ENCODE measurements around the gene PIP5KL1.

The PIP5KL1 gene

DNA sequence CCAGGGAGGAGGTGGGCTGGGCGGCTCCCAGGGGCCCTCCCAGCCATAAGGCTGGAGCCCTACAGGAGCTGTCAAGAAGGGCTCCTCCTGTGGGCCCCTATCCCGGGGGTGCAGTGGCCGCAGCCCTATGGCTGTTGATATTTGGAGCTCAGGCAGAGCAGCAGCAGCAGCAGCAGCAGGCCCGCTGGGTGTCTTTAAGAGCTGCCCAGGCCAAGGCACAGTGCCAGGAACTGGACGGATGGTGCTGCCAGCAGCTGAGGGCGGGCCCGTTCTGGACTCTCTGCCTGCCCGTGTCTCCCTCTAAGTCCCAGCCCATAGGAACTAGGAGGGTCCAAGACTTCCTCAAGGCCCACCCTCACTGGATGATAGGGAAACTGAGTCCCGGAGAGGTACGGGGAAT, 56.7 kb downstream of the PIP5KL1 start:
- DNase-seq (ENCODE audit: low read depth in 4 of 4, low spot score in 1 of 4): no peak

- no peak for DNase-seq (ENCODE audit: low read depth in 4 of 4, low spot score in 1 of 4)
These were observed 57.3 kb downstream of the PIP5KL1 start for GRCh38 chr9:127873223-127873691.

DNA sequence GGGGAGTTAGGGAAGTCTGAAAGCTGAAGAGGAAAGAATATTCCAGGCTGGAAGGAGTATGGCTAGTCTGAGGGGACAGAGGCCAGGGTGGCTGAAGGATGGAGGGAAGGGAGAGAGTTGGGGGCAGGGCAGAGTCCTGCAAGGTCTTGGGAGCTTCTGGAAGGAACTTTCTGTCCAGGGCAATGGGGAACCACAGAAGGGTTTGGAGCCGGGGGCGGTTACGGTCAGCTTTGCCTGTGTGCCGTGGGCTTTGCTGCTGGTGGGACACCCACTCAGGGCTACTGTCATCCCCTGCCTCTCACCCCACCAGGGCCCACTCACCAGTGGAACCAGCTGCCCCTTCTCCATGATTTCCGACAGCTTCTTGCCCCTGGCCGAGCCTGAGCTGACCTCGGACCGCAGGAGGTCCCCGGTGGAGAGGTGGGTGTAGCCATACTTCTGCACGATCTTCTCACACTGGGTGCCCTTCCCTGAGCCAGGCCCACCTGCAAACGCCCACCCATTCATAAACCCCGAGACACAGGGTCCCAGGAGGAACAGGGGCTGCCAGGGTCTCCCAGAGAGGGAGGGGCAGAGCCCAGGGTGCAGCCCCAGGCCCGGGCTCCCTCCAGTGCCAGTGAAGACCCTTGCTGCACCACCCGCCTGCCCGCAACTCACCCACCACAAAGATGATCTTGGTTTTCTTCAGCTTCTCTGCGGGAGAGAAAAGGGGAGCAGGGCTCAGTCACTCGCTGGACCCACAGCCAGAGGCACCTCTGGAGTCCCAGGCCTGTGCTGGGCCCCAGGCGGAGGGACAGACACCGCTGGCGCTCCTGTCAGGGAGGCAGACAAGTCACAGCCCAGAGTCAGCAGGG, 58.0 kb downstream of the PIP5KL1 start:
- DNase-seq (ENCODE audit: low read depth in 4 of 4, low spot score in 1 of 4): no peak

DNA sequence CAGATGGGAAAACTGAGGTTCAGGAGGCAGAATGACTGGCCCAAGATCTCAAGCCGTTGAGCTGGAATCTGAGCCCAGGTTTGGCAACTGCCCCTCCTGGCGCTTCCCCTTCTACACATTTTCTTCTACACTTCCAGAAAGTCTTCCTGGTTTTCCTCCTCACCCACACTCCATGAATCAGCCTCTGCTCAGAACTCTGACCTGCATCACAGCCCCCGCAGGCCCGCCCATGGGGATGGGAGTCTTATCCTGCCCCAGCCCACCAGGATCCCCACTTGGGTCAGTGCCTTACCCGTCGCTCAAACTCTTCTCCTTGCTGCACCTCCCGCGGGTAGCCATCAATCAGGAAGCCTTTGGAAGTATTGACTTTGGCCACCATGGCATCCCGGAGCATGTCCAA, 59.0 kb downstream of the PIP5KL1 start:
- DNase-seq (ENCODE audit: low read depth in 4 of 4, low spot score in 1 of 4): no peak

- DNase-seq (ENCODE audit: low read depth in 4 of 4, low spot score in 1 of 4): no peak
These were observed 59.7 kb downstream of the PIP5KL1 start for GRCh38 chr9:127870887-127871286.

Data from stimulated activated CD4-positive, alpha-beta T cell treated with anti-CD3 and anti-CD28 coated beads, Interleukin-1b, Interleukin-23, amount 100 ng/mL, for 24 hours (primary cell).